HG02759 (cell line): Measurements from ENCODE around the gene PROSER2.

Source experiments
- ATAC-seq: cut with Tn5 transposase; IDR thresholded peaks from one replicate; pipeline ENCODE4 v1.9.1; 2021; ENCODE audit warnings: mild to moderate bottlenecking, moderate library complexity; ENCODE audit not compliant: unreplicated experiment

The PROSER2 gene

DNA sequence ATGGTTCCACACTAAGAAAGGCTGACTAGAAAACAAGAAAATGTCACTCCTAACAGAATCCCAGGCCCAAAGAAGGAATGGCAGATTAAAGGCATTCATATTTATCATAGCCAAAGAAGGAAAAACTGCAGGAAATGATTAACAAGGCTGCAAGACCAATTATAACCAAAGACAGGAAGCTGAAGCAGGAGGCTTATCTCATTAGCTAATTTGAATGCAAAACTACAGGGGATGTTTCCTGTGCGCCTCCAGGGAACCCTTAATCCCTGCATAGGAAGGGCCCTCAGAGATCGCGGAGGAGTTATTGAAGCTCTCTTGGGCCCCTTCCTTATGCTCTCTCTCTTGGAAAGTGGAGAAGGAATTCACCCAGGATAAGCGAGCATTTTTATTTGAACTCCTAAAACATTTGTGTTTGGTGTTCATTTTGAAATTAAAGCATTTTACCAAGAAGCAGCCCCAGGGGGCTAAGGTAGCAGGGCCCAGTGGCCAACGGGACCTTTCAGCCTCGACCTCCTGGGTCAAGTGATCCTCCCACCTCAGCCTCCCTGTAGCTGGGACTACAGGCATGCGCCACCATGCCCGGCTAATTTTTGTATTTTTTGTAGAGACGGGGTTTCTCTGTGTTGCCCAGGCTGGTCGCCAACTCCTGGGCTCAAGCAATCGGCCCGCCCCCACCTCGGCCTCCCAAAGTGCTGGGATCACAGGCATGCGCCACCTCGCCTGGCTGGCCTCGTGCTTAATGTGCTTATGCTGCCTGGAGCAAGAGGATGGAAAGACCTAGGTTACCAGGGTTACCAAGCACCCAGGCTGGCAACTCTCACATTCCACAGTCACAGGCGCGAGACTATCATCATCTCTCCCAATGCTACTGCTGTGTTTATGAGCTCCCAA lies 24.1 kb upstream of the PROSER2 start:
- no peak for ATAC-seq

DNA sequence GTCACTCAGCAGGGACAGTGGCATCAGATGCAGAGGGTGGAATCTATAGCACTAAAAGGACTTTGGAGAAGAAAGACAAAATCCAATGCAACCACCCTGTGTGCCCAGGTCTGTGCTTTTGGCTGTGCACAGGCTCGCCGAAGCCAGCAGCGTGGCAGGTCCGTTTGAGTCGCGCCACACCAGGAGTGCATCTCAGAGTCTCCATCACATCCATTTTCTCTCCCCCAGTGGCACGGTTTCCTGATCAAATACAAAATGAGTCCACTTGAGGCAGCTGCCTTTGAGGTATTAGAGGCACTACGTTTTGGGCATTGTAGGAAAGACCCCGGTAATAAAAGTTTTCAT lies 23.4 kb upstream of the PROSER2 start:
- ATAC-seq, result no peak

DNA sequence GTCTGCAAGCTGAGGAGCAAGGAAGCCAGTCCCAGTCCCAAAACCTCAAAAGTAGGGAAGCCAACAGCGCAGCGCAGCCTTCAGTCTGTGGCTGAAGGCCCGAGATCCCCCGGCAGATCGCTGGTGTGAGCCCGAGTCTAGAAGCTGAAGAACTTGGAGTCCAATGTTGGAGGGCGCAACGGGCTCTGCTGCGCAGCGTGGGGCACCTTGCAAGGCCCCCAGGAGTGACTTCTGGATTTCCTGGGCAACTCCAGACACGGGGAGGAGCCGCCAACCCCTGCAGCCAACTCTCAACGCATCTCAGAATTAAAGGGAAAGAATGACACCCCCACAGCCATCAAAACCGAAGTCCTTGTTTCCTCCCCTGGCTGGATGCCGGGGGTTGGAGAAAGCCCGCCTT lies 18.8 kb upstream of the PROSER2 start:
- no peak for ATAC-seq

DNA sequence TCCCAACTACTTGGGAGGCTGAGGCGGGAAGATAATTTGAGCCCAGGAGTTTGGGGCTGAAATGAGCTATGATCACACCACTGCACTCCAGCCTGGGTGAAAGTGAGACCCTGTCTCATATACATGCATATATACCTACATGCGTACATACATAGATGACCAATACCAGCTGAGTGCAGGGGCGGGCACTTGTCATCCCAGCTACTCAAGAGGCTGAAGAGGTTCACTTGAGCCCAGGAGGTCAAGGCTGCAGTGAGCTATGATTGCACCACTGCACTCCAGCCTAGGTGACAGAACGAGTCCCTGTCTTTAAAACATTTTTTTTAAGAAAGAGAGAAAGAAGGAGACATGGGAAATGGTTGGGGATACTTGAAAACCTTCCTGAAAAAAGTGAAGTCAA lies 17.4 kb upstream of the PROSER2 start:
- ATAC-seq, result no peak

DNA sequence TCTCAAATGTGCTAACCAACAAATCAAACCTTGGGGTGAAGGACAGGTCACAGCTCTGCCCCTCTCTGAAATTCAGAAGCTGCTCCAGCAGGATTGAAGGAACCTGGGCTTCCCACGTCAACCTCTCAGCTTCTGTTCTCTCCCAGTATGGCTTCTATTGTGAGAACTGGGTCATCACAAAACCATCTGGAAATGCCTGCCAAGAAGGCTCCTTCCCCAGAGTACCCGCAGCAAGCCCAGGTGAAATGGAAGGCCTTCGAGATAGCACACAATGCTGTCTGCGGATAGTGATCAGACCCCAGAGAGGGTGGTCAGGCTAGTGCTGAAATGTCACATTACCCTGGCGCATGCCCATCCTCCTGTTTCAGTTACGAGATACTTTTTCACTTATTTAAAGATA lies 16.4 kb upstream of the PROSER2 start:
- no peak for ATAC-seq

DNA sequence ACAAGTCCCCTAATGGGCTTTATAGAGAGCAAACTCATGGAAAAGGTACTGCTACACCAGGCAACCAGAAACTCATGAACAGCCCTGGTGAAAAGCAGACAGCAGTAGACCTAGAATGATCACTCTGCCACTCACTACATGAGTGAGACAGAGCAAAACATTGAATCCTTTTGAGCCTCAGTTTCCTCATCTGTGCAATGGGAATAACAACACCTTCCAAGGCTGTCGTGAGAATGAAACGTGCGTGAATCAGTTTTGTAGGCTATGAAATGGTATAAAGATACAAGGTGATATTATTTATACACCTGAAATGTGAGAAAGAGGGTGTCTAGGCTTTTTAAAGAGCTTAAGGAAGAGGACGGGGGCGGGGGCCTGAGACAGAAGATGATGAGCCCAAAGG lies 14.3 kb upstream of the PROSER2 start:
- ATAC-seq, result no peak

DNA sequence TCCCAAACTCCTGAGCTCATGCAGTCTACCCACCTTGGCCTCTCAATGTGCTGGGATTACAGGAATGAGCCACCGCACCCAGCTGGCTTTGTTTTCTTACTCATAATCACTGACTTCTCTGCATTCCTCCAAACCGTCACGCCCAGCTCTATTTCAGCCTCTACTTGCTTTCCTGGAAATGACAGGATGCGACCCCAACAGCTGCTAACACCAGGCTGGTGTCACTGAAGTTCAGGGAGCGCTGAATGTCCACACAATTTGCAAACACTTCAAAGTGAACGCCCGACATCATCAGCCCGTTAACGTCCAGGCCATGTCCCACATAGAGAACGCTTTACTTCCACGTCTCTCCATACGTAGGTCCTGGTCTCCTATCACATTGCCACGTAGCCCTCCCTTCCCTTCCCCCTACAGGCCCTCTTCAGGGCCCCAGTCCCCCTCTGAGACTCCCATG lies 12.8 kb upstream of the PROSER2 start:
- no peak for ATAC-seq

DNA sequence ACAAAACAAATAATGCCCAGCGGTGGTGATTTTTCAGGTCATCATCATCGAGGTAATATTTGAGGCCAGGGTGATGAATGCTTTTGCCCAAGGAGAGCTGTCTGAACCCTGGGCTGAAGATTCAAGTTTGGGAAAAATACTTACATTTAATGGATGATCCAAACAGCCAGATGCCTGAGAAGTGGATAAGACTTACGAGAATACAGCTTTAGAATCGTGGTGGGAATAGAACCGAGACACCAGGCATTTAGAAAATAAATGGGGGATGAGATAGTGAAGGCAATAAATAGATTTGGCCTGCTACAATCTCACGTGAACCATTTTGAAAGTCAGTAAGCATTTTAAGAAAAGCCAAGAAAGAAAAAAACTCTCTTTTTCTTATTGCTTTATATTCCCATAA lies 12.2 kb upstream of the PROSER2 start:
- ATAC-seq, result no peak

DNA sequence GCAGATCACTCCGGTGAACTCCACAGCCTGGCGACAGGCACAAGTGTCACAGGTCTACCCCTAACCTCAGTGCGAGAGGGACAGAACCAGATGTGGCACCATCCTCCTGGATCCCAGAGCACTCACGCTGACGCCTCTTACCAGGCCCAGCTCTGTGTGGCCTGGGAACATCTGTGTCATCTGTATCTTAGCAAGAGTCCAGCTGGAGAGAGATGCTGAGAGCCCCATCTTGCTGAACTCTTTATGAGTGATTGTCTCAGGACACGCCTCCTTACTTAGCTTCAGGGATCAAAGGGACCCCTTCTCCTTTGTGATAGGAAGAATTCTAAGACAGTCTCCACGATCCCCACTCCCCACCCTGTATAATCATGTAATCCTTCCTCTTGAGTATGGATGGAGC lies 10.0 kb upstream of the PROSER2 start:
- no peak for ATAC-seq

DNA sequence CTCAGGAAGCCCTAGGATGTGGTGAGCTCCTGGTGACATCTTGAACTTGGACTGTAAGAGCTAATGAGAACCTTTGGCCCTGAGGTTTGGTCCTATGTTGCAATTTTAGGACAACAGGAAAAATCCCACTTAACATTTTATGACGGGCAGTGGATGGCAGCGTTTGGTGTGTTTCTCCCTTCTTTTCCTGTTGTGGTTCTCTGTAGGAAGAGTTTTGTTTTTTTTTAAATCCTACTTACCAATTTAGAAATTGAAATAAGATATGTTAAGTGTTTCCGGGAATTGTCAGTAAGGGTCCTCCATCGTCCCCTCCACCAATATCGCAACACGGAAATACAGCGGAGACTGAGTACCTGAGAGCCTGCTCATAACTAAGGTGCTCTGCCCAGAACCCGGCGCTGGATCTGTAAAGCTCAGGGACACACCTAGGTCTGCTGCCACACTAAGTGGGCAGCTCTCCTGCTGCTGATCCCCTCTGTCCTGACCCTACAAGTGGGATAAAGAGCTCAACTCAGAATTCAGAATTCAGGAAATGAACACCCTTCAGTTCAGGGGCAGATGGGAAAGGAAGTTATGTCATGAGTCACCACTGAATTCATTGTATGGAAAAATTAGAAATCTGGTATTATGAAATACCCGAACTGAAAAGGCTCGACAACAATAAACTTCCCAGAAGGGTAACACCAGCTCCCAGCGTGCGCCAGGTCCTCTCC lies 9.1 kb upstream of the PROSER2 start:
- ATAC-seq, result no peak

DNA sequence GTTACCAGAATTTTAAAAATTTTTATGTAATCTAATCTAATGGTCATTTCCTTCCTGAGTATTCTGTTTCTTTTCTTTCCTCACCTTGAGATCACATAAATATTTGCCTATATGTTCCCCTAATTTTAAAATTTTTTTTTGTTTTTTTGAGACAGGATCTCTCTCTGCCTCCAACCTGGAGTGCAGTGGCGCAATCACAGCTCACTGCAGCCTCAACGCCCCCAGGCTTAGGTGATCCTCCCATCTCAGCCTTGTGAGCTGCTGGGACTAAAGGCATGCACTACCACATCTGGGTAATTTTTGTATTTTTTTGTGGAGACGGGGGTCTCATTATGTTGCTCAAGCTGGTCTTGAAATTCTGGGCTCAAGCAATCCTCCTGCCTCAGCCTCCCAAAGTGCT lies 4.1 kb upstream of the PROSER2 start:
- ATAC-seq, result no peak

DNA sequence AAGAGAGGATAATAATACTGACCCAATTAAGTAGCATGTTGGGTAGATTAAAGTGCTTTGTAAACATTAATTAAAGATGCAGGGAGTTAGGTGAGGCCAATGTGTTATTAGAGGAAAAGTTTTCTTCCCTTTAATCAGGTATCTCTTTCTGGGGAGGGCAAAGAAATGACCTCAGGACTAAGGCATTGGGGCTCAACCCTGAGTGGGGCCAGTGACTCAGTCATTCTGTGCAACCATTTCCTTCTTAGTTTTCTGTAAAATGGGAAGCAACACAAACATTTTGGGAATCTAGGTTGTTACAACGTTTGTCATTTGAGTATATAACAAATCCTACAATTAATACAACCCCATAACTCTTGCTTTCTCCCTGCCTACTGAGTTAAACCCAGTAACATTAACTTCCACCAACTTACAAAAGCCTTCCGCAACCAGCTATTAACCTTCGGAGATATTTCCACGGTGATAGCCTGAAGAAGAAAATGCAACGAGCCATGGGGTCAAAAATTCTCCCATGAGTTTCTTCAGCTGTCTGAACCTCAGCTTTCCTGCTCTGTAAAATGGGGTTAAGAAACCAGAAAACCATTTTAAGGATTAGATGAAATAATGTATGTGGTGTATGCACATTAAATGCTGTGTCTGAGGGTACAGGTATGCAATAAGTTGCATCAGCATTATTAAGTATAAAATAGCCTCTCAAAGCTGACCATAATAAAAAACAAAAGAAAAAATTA lies 965 bp upstream of the PROSER2 start:
- no peak for ATAC-seq

DNA sequence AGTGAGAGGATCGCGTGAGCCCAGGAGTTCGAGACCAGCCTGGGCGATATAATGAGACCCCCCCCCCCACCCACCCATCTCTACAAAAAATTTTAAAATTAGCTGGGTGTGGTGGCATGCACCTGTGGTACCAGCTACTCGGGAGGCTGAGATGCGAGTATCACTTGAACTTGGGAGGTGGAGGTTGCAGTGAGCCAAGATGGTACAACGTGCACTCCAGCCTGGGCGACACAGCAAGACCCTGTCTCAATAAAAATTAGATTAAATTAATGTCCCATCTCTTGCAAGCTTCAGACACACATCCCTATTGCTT lies 391 bp upstream of the PROSER2 start:
- no peak for ATAC-seq

DNA sequence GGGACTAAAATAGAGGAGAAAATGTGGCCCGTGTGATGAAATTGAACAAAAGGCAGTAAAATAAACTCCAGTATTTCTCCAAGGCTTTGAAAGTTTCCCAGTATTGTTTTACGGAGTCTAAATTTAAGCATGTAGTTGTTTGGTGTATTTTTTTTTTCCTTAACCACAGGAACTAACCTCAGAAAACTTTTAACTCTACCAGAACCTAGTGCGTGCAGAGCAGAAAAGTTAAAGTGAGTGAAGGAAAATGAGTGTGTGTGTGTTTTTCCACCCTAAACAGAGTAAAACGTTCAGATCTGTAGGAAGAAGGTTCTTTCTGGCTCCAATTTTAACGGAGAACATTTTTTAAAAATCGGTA lies 812 bp downstream of the PROSER2 start:
- ATAC-seq, result no peak

DNA sequence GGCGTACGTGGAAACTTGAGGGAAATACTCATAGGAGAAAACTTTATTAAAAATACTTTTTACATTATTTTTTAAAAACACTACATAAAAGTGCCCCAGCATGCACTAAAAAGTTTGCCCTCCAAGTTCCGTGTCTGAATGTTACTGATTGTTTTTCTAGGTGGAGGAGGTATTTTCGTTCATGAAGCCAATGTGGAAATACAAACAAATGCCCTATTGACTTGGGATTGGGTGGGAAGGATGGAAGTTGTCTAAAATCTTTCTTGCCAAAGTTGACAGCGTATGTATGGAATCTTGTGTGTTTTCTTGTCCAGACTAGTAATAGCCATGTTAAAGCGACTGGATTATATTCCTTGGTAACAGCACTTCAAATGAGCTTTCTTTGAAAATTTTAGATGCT lies 1.2 kb downstream of the PROSER2 start:
- ATAC-seq, result no peak

DNA sequence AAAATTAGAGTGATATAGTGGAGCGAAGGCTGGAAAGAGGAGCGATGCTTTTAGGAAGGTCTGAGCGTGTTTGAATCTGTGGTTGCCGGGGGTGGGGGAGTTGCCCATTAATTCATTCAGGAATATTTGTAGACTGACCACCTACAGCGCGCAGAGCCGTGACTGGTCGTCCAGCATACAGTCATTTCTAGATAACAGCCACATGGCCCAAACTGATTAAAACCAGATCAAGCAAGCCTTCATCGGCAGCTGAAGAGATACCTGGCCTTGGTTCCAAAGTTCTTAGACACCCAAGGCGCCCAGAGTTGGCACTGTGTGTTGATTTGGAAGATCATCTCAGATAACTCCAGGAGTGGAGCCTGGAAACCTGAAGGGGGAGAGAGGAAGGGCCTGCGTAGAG lies 1.7 kb downstream of the PROSER2 start:
- no peak for ATAC-seq

DNA sequence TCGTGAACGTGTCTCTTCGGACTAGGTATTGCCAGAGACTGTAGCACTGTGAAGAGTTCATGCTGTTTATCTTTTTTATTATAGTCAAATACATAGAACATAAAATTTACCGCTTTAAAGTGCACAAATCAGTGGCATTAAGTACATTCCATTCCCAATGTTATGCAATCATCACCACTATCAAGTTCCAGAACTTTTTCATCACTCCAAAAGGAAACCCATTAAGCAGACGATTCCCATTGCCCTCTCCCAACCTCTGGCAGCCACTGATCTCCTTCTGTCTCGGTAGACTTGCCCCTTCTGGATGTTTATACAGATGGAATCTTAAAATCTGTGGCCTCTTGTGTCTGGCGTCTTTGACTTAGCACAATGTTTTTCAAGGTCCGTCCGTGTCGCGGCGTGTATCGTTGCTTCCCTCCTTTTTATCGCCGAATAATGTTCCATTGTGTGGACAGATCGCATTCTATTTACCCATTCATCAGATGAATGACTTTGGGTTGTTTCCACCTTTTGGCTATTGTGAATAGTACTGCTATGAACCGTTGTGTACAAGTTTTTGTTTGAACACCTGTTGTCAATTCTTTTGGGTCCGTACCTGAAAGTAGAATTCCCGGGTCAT lies 2.7 kb downstream of the PROSER2 start:
- no peak for ATAC-seq

DNA sequence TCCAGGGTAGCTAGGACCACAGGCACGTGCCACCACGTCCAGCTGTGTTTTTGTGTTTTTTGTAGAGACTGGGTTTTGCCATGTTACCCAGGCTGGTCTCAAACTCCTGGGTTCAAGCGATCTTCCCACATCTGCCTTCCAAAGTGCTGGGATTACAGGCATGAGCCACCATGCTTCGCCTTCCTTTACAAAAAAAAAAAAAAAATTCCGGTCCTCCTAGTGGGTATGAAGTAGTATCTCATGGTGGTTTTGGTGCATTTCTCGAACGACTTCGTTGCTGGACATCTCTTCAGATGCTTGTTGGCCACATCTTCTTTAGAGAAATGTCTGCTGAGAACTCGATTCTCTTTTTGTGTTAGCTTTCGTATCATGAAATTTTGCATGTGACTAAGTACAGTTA lies 3.9 kb downstream of the PROSER2 start:
- ATAC-seq, result no peak

DNA sequence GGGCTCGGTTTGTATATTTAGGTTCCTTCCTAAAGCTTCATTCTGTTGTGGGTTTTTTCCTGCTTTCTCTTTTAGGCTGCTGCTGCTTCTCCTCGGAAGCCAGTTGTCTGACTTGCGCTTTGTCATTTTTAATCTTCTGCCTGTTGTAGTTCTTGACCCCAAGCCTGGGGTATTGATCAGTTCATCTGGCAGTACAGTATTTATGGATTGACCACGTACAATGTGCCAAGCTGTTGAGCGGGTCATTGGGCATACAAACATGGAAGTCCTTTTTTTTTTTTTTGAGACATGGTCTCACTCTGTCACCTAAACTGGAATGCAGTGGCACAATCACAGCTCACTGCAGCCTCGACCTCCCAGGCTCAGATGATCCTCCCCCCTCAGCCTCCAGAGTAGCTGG lies 4.3 kb downstream of the PROSER2 start:
- no peak for ATAC-seq

DNA sequence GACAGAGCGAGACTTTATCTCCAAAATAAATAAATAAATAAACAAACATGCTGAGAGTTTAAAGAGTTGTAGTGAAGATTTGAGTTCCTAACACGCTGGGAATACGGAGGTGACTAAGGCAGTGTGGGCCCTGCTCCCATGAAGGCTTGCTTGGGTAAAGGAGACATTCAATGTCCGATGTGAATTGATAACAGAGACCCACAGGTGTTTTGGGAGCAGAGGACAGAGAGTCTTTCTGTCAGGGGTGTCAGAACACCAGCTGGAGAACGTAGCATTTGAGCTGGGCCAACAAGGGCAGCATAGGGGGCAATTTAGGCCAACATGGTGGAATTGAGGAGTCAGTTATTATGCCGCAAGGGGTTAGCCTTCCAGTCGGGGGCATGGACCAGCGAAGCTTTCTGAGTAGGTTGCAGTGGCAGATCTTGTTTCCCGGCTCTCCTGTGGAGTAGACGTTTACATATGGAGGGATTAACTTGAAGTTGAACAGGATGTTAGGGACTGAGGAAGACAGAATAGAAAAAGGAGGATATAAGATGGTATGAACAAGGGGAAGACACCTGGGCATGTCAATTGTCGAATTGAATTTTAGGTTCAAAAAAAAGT lies 5.6 kb downstream of the PROSER2 start:
- no peak for ATAC-seq

DNA sequence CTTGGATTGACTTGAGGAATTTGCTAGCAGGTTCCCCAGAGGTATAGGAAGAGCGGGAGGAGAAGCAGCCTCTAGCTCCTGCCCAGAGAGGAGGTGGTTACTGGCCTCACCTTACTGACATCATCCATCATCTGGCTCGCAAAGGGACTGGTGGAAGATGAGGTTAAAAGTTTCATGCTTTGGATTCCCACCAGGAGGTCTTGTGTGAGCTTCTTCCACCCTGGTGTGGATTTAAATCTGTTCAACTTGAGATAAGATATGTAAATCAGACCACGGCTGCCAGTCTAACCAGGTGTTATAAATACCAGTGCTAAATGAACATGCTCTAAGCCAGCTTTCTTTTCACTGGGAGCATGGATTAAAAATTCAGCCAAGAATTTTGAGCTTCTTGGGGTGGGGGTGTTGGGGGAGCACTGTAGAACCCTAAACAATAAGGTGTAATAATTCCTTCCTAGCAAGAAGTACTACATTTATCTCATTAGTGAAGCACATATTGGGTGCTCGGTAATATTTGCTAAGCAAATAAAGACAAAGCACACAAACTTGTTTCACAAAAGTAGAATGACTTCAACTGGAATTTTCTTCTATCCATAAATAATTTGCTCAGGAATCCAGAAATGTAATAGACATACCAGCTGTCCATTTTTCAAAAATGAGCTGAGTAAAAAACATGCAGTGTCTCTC lies 7.8 kb downstream of the PROSER2 start:
- no peak for ATAC-seq
